NCI-H1436 treated with DMSO at 0.1 percent for 48 hours (cell line): ENCODE data around the gene TSHZ2.
"Not testable (repeated sequence)": the region's sequence is repeated elsewhere in the genome, so short reads cannot be mapped to it uniquely, and the experiment has no call there.

Experiments
- DNase-seq: peaks from one replicate; lab custom pipeline; 2025; lab: John Stamatoyannopoulos, UW

The TSHZ2 gene

DNA sequence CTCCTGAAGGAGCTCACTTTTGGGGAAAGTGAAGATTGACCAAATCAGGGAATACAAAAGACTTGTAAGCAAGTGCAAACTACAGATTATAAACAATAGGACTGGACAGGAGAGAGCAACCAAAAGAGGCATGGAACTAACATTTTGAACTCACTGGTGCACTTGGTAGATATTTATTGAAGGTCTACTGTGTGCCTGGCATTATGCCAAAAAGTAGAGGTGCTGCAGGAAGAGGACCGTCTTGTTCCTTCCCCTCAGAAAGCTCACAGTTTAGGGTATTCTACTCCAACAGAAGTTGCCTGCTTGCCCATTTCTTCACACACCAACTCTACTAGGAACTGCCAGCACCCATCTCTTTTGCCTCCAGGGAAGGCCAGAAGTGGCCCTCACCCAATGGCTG, 10.0 kb upstream of the TSHZ2 start:
- DNase-seq: no peak

DNA sequence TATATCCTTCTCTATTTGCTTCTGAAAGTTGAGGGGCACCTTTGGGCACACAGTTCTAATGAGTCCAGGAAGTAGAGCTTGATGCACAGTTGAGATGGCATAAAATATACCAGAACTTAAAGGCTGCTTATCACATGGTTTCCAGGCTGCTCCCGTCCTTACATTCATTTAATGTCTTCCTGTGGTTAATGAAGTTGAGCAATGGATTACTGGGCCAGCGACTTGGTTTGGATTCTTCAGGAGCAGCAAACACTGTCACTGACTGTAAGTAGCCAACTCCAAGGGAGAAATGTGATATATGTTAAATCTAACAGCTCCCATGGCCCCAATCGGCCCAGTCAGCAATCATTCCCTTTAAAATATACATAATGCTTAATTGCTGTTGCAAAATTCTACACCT, 9.0 kb upstream of the TSHZ2 start:
- no peak for DNase-seq

GRCh38 chr20:52964131-52964530, 8.0 kb upstream of the TSHZ2 start:
- no peak for DNase-seq

GRCh38 chr20:52965380-52965779, 6.8 kb upstream of the TSHZ2 start:
- DNase-seq: no peak

GRCh38 chr20:52965819-52966218, 6.3 kb upstream of the TSHZ2 start:
- no peak for DNase-seq

DNA sequence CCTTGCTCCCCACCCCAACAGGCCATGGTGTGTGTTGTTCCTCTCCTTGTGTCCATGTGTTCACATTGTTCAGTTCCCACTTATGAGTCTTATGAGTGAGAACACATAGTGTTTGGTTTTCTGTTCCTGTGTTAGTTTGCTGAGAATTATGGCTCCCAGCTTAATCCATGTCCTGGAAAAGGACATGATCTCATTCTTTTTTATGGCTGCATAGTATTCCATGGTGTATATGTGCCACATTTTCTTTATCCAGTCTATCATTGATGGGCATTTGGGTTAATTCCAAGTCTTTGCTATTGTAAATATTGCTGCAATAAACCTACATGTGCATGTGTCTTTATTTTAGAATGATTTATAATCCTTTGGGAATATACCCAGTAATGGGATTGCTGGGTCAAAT, 5.6 kb upstream of the TSHZ2 start:
- not testable (repeated sequence) for DNase-seq

DNA sequence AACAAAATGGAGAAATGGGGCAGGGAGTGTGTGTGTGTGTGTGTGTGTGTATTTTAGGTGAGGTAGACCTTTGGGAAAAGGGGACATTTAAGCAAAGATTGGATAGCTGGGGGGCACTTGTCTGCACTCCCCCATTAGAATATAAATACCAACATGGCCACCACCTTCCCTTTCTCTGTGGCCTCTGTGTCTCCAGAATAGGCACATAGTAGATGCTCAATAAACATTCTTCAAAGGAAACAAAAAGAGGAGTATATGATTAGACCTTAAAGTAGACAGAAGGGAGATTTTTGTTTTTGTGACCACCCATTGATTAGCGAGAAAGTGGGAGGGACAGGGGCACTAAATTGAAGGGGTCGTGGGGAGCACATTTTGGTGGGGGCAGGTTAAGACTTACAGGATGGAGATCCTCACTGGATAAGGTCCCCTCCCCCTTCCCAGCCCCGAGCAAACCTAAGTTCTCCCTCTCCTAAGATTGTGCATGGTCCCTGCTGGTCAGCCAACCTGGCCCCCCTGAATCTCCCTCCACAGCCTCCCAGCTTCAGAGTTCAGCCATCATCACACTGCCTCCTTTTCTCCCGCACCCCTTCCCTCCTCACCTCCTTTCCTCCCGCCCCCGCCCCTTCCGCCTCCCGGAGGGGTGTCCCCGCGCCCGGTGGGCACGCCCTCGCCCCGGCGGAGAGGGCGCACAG, 514 bp upstream of the TSHZ2 start:
- DNase-seq: no peak

GRCh38 chr20:52972965-52973819, 1.0 kb downstream of the TSHZ2 start:
- no peak for DNase-seq

DNA sequence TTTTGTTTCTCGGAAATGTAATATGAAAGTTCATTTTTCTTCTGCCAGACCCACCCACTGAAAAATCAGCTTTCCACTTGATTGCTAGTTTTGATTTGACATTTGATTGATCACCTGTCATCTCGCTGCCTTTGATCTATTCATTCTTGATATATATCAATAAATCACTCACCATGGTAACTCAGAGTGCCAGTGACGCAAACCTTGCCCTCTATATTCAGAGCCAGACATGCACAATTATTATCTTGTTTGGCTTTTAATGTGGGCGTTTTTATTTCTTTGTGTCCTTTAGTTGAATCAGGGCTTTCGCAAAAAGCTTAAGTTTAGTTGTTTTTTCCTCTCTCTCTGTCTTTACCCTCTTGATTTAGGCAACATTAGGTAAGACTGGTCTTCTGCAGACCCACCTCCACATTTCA, 2.0 kb downstream of the TSHZ2 start:
- DNase-seq: no peak

DNA sequence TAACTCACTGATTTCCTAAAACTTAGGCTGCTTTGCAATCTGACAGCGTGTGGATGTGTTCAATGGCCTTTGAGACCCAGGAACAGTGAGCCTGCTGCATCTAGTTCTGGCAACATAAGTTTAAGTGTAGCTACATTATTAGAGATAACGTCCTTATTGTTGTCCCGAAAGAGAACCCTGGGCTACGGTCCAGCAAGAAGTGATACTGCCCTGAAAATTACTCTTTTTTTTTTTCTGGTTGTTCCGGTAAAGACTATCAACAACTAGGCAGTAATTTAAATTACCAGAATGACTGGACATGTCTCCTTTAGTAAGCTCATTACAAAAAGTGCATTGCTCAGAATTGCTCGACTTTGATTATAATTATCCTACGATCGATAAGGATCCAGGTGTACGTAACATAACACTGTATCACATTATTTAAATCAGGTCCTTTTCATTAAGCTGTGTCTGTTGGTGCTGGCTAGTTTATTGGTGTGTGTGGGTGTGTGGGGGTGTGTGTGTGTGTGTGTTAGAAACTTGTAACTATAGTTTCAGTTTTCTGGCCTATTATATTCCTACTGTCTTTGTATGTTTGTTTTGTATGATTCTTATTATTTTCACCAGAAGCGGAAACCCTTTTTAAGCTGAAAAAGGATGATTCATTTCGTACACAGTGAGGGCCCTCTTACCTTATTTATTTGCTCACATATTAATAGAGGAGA, 3.0 kb downstream of the TSHZ2 start:
- DNase-seq: no peak

DNA sequence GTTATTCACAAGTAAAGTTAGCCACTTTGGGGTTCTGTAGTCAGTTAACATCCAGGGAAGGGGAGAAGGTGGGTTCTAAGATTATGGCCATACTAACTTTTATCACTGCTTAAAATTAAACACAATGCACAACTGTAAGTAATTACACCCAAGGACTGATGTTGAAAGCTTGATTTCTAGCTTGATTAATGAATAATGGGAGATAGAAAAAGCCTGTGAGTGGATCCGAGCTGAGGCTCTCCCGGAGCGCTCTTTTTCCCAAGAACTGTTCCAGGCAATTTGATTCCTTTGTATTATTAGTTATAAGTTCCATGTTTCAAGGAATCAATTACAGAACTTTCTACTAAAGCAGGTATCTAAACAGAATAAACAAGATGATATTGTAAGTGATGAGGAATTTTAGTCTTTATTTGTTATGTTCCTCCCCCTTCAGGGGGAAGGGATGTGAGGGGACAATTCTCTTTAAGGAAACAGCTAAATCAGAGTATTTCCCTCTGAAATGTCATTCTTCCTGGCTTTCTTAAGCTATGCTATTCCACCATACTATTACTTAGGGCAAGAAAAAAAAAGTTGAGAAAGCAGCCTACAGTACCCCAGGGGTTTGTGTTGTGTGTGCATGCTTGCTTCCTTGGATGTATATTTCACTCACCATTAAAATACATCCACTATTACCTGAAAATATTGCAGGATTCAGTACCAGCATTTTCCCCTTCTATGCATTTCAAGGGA, 3.8 kb downstream of the TSHZ2 start:
- DNase-seq: no peak

DNA sequence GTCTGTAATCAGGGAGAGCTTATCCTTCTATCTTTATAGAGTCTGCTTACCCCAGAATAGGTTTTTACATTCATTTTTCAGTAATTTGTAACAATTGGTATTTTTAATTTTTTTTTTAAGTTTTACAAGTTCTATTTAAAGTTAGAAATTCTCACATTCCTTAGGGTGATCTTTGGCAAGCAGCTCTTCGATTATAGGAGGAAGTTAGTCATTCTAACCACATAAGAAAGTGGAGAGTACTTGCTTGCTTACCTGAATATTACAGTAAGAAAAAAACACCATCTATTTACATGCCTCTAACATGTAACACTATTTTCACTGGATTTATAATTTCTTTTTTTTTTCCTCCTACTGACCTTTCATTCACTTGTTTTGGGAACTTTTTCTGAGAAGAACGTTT, 6.7 kb downstream of the TSHZ2 start:
- DNase-seq: no peak

DNA sequence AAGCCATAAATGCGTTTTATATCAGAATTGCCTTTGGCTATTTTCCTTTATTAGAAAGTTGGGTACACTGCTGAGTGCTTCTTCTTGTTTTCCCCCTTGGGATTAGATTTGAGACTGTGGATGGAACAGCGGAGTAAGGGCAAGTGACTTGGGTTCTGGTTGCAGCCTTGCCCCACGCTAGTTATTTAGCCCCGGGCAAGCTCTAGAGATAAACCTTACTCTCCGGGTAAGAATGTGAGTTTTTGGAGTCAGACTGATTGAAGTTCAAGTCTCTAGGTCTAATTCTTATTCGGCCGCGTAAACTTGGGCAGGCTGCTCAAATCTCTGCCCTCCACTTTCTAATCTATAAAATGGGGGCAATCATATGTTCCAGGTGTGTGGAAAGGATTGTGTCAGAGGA, 8.9 kb downstream of the TSHZ2 start:
- DNase-seq: no peak

- peak; percentile 32 for DNase-seq
Observed at GRCh38 chr20:52983726-52984450, 11.7 kb downstream of the TSHZ2 start.

DNA sequence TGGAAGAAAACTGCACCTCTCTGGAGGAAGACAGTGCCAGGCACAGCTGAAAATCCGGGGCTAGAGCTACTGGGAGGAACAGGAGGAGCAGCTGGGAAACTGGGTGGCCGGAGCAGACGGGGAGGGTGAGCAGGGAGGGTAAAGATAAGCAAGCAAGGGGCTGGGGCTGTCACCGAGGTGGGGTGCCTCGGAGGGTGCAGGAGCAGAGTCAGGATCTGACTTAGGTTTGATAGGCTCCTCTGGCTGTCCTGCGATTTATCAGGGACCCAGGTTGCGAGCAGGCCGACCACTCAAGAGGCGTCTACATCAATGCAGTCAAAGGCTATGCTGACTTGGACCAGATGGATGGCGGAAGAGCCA, 12.3 kb downstream of the TSHZ2 start:
- no peak for DNase-seq

GRCh38 chr20:52985687-52986086, 13.5 kb downstream of the TSHZ2 start:
- no peak for DNase-seq

DNA sequence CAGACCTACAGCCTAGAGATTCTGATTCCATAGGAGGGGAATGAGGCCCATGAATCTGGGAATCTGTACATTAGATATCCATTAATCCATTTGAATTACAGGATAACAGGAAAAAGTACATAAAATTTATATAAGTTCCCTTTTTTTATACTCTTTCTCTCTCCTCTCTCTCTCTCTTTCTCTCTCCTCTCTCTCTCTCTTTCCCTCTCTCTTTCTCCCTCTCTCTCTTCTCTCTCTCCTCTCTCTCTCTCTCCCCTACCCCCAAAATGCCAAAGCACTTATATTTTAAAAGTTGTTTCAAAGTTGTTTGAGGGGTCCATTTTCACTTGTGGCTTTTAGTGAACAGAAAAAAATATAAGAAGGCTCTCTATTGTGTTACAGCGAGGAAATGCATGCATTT, 15.1 kb downstream of the TSHZ2 start:
- DNase-seq: no peak

- no peak for DNase-seq
Observed at GRCh38 chr20:52991830-52992229, 19.7 kb downstream of the TSHZ2 start.

DNA sequence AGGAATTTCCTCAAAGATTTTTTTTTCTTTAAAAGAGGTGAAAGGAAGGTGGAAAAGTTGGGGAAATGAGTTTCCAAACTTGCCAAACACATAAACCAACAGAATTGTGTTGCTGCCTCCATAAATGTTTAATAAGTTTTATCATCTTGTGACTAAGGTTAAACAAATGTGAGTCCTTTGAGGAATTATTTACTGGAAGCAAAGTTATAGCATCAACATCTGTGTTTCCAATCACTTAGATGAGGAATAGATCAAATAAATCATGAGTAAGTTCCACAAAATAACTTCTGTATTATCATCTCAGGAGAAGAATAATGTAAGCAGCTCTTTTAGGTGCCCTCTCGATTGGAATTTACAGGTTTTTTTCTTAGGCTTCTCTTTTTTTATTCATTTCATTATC, 20.5 kb downstream of the TSHZ2 start:
- DNase-seq: no peak

GRCh38 chr20:52993076-52993475, 20.9 kb downstream of the TSHZ2 start:
- DNase-seq: no peak

- no peak for DNase-seq
Observed at GRCh38 chr20:52994184-52994970, 22.2 kb downstream of the TSHZ2 start.
